ENCODE data around the gene OSTC.

GRCh38 chr4:108620933-108621905 lies 29.2 kb upstream of the OSTC start:
- TF ChIP-seq POLR2A (IDR thresholded peaks at IDR 0.05) (no peak), CTCF (IDR thresholded peaks at IDR 0.05) (no peak)

All from Peyer's patch (tissue), 4 donors.